NCI-H446 treated with DMSO at 0.1 percent for 48 hours (cell line): ENCODE measurements around the gene RBAK.
"Not testable (repeated sequence)": the region's sequence is repeated elsewhere in the genome, so short reads cannot be mapped to it uniquely, and the experiment has no call there.

Experiments used
- DNase-seq: peaks from one replicate; lab custom pipeline; 2025; lab: John Stamatoyannopoulos, UW

RBAK gene

GRCh38 chr7:5045558-5046396, at the start of gene RBAK:
RBAK (plus strand) TSS chr7:5045860; CDS start chr7:5048077, 2,217 bp downstream.
- peak; percentile 81 for DNase-seq

GRCh38 chr7:4996696-4997222, 48.9 kb upstream of the RBAK start:
- DNase-seq = no peak

DNA sequence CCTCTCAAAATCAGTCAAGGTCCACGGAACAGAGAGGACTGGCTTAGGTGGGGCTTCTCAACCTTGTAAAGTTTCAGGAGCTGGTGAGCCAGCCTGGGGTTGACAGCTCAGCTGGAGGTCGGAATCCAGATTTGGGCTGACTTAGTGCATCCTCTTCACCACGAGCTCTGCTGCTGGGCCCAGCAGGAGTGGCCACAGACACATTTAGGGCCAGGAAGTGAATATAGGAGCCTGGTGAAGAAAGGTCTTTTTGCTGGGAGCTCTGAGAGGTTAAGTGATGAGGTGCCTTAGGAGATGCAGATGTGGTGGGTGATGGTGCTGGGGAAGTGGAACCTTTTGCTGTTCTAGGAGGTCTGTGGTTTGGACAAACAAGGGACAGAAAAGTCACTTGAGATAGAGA, 47.4 kb upstream of the RBAK start:
- DNase-seq = no peak

- no peak for DNase-seq
These were observed 46.8 kb upstream of the RBAK start for GRCh38 chr7:4998910-4999309.

GRCh38 chr7:4999369-4999950, 46.2 kb upstream of the RBAK start:
- DNase-seq = no peak

DNA sequence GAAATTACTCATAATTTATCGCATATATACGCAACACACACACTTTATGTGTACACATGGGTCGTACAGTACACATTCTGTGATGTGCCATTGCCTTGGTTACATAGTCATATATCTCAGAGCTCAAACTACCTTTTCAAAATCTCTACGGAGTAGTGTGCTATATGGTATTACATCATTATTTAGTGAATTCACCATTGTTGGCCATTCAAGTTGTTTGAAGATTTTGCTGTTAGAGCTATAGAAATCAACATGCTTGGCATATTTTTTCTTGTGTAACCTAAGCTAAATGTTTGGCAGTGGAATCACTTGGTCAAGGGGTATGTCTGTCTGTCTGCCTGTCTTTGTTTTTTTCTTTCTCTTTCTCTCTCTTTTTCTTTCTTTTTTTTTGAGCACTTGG, 44.7 kb upstream of the RBAK start:
- no peak for DNase-seq

- no peak for DNase-seq
These were observed 43.7 kb upstream of the RBAK start for GRCh38 chr7:5001911-5002310.

- DNase-seq = no peak
These were observed 40.6 kb upstream of the RBAK start for GRCh38 chr7:5005066-5005465.

DNA sequence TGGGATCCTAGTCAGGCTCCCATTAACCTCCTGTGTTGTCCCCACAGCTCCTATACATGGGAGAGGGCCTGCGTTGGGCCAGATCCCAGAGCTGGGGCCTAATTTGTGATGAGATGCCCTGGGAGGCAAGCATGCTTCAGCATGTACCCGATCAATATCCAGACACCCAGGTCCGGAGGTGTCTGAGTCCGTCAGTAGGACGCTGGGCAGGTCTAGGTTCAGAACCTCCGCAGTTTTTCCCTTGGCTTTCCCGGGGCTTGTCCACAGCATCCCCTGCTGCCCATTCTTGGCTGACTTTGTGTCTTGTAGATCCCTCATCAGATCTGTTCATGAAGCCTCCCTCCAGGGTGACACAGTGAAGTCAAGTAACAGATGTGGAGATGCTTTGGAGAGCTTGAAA, 32.7 kb upstream of the RBAK start:
- DNase-seq = no peak

- not testable (repeated sequence) for DNase-seq
These were observed 29.7 kb upstream of the RBAK start for GRCh38 chr7:5015936-5016335.

GRCh38 chr7:5017626-5018025, 28.0 kb upstream of the RBAK start:
- not testable (repeated sequence) for DNase-seq

GRCh38 chr7:5020098-5020497, 25.6 kb upstream of the RBAK start:
- DNase-seq = no peak

DNA sequence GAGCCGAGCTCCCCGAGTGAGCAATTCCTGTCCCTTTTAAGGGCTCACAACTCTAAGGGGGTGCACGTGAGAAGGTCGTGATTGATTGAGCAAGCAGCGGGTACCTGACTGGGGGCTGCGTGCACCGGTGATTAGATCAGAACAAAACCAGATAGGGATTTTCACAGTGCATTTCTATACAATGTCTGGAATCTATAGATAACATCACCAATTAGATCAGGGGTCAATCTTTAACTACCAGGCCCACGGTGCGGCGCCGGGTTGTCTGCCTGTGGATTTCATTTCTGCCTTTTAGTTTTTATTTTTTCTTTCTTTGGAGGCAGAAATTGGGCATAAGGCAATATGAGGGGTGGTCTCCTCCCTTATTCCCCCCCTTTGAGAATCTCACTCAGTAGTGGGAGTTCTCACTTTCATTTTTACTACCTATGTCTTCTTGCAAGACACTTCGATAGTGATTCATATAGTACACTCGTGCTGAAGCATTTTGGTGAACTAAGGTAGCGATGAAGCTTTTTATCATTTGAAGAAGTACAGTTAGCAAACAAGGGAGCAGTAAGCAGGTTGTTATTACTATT, 24.6 kb upstream of the RBAK start:
- DNase-seq = not testable (repeated sequence)

- DNase-seq = not testable (repeated sequence)
These were observed 22.0 kb upstream of the RBAK start for GRCh38 chr7:5023626-5024025.

DNA sequence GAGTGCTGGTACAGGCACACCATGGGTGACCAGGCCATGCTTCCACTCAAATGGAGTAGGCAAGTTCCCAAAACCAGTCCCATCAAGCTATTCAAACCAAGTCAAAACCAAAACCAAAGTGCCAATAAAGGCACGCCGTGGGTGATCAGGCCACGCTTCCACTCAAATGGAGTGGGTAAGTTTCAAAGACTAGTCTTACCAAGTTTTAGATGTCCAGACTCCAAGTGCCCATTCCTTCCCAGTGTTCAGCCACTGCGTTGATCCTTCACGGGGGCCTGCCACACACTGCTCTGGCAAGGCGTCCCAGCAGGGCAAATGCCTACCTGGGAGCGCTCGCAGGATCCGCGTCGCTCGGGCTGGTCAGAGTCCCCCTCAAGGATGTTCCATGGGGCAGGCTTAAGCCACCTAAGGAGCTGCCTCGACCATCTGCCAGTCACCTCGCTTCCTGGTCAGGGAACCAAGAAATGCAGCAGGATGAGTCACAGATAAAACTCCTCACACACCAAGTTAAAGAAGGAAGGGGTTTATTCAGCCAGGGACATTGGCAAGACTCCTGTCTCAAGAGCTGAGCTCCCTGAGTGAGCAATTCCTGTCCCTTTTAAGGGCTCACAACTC, 17.8 kb upstream of the RBAK start:
- DNase-seq = not testable (repeated sequence)

DNA sequence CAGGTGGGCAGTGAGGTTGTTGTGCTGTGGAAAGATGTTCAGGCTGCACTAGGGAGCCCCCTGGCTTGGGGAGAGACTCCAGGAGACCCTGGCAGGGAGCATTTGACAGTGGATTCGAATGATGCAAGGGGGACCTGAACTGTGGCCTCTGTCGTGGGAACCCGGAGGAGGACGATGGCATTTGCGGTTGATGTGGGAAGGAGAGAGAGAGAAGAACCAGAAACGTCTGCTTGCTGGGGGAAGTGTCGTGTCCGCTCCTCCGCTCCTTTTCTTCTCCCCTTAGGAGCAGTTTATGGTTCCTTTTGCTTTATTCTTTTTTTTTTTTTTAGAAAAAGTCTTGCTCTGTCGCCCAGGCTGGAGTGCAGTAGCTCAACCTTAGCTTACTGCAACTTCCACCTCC, 12.5 kb upstream of the RBAK start:
- not testable (repeated sequence) for DNase-seq

DNA sequence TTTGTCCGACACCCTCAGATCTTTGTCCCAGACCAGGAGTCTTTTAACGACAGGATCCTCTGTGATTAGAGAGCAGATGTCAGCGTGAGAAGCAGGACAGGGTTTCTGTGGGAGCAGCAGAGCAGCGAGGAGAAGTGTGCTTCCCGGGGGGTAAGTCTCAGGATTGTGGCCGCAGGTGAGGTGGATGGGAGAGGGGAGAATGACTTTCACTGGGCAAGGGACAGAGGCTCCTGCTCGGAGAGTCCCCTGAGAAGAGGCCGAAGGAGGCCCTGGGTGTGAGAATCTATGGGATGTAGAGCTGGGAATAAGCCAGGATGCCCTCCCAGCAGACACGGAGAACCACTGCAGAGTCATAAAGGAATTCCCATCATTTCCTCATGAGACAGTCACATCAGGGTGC, 10.4 kb upstream of the RBAK start:
- no peak for DNase-seq

DNA sequence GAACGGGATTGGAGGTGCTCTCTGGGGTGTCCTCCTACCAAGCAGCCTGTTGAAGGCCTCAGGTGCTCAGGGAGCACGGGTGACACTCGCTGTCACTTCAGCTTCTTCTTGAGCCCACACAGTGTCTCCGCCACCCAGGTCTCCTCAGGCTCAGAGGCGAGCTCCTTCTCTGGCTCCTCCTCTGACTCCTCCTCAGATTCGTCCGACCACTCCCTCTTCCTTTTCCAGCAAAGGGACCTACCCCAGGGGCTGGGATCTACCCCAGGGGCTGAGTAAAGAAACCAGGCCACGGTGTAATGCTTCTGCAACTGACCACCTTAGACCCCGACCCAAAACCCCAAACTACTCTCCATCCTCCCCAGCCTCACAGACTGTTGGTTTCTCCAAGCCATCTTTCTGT, 9.2 kb upstream of the RBAK start:
- no peak for DNase-seq

DNA sequence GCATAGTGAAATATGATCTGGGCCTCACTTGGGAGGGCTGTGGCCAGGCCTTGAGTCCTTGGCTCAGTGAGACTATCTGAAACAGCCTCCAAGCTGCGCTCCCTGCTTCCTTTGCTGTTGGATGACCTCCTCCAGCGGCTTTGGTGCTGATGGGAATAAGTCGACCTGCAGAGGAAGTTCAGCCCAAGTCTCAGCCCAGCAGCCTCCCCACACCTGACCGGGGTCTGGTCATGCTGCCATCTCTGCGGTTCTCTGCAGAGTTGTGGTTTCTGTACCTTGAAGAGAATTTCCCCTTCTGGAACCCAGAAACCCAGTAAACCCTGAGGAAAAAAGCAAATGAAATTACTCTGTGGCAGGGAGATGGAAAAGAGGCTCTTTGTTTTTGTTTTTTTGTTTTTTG, 4.6 kb upstream of the RBAK start:
- no peak for DNase-seq

DNA sequence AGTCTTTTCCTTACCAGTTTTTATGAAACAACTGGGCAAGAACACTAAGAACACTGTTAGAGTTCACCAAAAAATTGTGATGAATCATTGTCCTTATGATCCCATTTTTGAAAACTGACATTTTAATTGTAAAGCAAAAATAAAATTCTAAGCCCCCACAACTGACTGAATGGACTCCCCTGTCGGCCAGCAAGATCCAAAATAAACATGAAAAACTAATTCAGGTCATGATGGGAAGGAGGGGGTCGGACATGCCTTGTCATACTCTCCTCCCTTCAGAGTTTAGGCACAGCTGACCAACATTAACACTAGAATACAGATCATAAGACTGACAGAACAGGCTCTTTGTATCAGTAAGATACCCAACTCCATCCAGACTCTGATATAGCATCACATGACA, 2.0 kb upstream of the RBAK start:
- DNase-seq = no peak

- not testable (repeated sequence) for DNase-seq
These were observed 705 bp downstream of the RBAK start for GRCh38 chr7:5046397-5046732.

DNA sequence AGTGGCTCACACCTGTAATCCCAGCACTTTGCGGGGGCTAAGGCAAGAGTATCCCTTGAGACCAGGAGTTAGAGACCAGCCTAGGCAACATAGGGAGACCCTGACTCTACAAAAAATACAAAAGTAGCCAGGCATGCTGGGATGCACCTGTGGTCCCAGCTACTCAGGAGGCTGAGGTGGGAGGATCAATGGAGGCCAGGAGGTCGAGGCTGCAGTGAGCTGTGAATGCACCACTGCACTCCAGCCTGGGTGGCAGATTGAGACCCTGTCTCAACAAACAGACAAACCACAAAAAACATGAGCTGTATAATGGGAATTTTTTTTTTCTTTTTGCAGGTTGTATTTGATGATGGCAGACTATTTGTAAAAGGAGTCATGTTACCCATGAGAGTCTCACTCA, 1.5 kb downstream of the RBAK start:
- DNase-seq = not testable (repeated sequence)

- DNase-seq = no peak
These were observed 5.0 kb downstream of the RBAK start for GRCh38 chr7:5050676-5051075.
